ENCODE results near the gene MAPKBP1. TPM values are rescaled to one million over a fixed set of nuclear protein-coding genes. Genes with fewer than 3 reads are reported as not detected.

Gene MAPKBP1
- total RNA-seq, 1 donor from 2014 or later = 17.0 TPM

DNA sequence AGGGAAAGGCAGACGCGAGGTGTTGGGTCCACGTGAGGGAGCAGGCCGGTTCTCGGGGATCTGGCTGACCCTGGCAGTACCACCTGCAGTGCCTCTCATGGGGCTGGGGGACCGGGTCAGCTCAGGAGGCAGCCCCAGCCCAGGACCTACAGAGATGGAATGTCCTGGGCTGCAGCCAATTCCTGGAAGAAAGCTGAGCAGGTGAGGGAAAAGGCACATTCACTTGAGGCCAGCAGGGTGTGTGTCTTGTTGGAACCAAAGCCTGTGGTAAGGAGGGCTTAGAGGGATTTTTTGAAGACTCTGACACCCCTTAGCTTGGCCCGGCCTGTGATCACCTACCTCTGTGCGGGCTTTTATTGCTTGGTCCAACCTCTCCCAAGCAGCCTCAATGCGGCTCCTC, 80.2 kb downstream of the MAPKBP1 start:
- intact Hi-C loops (cut with micrococcal nuclease) = no loop called here
- DNase-seq = no peak
- no peak for ATAC-seq

DNA sequence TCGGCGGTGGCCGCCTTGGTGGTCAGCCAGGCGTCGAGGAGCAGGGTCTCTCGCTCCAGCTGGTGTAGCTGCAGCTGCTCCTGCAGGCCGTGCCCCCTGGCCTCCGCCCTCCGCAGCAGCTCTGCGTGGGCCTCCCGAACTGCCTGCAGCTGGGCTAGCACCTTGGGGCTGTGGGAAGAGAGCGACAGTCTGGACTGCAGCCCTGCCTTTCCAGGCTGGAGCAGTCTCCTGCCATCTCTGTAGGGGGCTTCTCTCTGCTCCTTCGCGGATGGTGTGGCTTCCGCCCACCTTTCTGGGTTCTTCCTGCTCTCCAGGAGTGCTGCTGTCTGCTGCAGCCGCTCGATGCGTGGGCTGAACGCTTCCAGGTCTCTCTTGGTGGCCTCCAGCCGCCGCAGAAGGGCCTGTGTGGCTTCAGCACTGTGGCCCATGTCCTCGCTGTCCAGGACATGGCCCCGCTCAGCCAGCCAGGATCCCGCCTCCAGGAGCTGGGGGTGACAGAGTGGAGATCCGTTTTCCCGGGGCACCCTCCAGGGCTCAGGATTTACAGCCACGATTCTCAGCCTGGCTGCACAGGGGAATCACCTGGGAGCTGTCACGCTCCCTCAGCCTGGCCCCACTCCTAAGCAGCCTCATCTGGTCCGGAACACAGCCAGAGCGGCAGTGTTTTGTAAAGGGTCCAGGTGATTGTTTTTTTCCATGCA, 81.1 kb downstream of the MAPKBP1 start:
- ATAC-seq = no peak
- no peak for DNase-seq
- intact Hi-C loops (cut with micrococcal nuclease) = no loop called here

DNA sequence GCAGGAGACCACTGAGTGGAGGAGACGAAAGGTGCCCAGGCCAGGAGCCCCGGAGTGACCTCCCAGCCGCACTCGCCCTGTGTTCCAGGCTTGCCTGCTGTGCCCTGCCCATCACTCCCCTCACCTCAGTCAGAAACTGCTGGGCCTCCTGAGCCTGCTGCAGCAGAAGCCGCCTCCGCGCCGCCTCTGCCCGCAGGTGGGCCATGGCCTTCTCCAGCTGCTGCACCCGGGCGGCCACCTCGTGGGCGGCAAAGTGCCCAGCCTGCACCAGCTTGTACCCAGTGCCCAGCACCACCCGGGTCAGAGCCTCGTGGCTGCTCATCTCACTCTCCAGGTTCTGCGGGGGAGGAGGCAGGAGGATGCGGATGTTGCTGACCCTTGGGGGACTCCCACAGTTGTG, 82.0 kb downstream of the MAPKBP1 start:
- no peak for ATAC-seq
- intact Hi-C loops (cut with micrococcal nuclease) = no loop called here
- DNase-seq = no peak

DNA sequence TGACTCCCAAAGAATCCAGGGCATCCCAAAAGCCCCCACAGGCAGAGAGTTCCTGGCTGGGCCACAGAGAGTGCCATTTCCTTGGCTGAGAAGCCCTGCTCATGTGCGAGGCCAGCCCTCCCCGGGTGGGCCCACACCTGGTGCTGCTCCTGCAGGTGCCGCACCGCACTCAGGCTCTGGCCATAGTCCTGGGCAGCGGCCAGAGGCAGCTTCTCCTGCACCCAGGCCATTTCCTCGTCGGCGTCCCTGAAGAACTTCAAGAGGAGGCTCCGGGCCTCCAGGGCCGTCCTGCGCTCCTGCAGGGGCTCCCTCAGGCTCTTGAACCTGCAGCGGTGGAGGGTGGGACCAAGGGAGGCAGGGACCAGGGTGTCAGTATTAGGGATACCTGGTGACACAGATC, 82.4 kb downstream of the MAPKBP1 start:
- no peak for DNase-seq
- intact Hi-C loops (cut with micrococcal nuclease) = no loop called here
- no peak for ATAC-seq

DNA sequence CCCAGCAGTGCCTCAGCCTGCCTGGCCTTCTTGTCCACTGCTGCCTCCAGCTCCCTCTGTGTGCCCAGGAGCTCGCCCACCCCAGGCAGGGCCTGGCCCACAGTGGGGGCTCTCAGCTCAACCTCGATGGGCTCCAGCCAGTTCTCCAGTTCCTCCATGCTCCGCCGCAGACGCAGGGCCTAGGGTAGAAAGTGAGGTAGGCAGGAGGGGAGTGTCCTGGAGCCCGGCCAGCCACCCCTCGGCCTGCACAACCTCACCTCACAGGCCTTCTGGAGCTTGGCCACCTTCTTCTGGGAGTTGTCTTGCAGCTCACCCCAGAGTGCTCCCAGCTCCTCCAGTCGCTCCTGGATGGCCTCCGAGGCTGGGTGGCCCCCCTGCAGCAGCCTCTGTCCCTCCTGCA, 83.0 kb downstream of the MAPKBP1 start:
- no peak for DNase-seq
- no peak for ATAC-seq
- intact Hi-C loops (cut with micrococcal nuclease) = no loop called here

DNA sequence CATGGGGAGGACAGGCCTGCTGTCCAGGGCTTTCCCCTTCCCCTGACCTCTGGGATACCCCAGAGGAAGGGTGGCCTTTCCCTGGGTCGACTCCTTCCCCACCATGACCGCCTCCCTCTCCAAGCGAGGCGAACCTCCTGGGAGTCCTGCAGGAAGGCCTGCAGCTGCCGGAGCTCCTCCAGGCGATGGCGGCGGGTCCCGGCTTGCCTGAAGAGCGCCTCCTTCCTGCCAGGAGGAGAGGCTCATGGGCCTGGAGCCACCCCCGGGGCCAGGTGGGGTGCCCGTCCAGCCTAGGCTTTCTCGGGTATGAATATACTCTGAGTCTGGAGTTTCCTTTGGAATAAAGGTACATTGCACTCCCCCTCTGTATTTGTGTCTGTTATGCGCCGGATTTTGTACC, 84.5 kb downstream of the MAPKBP1 start:
- intact Hi-C loops (cut with micrococcal nuclease) = no loop called here
- DNase-seq (no peak), ATAC-seq (no peak)

DNA sequence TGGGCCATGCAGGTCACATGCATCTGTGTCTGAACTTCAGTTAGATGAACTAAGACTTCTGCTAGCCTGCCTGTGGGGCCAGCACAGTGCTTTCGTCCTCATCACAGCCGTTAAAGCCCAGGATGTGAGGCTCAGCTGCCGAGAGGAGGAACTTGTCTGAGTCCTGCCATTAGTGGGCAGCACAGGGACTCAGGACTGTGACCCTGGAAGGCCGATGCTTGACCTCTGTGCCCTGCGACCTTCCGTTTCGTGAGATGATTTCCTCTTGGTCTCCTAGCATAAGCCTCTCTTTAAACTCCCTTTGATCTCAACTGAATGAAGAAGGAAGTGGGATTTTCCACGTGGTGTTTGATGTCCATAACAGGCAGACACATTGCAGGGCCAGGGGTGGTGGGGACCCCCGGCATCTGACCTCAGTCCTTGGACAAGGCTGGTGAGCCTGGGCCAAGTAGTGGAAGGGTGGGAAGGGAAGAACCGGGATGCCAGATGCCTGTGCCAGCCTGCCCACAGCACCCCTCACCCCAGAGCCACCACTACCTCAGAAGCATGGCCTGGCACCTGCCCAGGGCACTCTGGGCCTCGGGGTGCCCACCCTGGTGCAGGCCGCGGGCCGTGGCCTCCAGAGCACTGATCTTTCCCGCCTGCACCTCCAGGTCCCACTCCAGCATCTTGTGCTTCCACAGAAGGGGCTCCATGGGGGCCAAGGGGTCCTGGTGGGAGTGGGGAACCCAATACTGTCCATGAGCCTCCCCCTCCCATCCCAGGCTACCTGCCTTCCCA, 86.0 kb downstream of the MAPKBP1 start:
- intact Hi-C loops (cut with micrococcal nuclease) = no loop called here
- ATAC-seq (peak; percentile 19), DNase-seq (no peak)

DNA sequence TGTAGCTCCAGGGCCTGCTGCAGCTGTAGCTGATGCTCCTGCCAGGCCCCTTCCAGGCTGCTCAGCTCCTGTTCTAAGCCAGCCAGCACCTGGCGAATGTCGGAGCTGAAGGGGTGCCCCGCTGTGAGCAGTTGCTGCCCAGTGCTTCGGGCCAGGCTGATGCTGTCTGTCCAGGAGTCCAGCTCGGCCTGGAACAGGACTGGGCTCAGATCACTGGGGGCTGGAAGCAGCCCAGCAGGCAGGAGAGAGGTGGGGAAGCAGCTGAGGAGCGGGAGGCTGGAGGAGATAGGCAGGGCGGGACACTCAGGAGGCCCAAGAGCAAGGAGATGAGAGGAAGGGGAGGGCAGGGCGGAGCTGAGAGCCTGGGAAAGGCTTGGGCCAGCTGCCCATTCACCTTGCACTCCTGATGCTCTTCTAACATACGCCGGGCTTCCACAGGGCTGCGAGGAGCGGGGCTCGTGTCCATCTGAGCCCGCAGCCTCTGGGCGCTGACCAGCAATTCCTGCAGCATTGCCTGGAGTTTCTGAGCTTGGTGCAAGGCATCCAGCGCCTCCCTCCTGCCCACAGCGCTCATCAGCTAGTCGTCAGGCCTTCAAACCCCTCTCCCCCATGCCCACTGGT, 87.6 kb downstream of the MAPKBP1 start:
- no peak for ATAC-seq
- intact Hi-C loops (cut with micrococcal nuclease) = no loop called here
- DNase-seq = no peak

DNA sequence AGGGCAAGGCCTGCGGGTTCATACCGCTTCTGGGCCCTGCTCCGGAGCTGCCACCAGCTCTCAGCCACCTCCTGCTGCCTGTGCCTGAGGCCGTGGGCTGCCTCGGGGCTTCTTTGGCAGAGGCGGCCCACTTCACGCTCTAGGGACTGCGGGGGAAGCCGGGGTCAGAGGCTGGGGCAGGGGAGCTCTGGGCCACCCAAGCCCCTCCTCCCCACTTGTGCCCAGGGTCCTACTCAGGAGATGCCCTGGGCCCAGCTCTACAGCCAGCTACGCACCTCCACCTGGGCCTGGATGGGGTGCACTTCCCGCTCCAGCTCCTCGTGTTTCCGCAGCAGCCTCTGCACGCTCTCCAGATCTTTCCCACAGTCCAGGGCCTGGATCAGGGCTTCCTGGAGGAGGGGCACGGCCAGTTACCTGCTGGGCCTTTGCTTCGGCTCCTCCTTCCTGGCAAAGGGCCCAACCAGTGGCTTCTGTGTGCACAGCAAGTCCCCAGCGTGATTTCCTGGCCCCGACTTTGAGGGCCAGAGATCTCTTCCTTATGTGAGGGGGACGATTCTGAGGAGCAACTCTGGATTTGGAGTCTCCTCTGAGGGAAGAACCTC, 88.3 kb downstream of the MAPKBP1 start:
- no peak for ATAC-seq
- no peak for DNase-seq
- intact Hi-C loops (cut with micrococcal nuclease) = no loop called here

DNA sequence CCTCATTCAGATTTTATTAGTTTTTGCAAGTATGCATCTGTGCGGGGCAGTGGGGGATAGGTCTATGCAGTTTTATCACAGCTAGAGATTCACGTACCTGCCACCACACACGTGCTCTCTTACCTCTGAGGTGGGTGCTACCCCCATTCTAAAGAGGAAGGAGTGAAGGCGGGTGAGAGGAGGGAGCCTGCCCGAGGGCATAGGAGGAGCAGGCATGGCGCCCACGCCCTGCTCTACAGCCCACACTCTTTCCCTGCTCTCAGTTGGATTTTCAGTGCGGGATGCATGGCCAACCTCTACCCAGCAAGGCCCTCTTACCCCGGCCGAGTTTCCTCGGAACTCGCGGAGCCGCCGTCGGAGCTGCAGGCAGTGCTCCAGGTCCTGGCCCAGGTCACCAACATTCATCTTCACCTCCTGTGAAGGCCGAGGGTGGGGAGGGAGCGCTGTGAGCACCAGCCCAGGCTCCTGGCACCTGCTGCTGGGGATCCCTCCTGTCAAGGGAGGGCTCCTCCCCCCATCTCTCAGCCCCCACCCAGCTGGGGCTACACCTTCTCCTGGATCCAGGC, 91.3 kb downstream of the MAPKBP1 start:
- DNase-seq = no peak
- no peak for ATAC-seq
- intact Hi-C loops (cut with micrococcal nuclease) = no loop called here

DNA sequence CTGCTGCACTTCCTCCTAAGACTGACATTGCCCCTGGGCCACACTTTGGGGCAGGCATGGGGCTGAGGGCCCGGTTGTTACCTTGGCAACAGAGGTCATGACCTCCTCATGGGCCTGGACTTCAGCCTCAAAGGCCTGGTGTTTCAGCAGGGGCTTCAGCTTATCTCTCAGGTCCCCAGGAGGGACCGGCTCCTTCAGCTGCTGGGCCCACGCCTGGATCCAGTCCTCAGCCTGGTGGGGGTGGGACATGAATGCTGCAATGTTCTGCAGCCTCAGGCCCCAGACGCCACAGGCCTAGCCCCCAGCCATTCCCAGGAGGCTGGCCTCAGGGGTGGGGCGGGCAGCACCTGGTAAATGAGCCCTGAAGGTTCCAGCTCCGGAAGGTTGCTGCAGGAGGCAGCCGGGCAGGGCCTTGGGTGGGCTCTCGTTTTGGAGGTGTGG, 92.0 kb downstream of the MAPKBP1 start:
- no peak for ATAC-seq

DNA sequence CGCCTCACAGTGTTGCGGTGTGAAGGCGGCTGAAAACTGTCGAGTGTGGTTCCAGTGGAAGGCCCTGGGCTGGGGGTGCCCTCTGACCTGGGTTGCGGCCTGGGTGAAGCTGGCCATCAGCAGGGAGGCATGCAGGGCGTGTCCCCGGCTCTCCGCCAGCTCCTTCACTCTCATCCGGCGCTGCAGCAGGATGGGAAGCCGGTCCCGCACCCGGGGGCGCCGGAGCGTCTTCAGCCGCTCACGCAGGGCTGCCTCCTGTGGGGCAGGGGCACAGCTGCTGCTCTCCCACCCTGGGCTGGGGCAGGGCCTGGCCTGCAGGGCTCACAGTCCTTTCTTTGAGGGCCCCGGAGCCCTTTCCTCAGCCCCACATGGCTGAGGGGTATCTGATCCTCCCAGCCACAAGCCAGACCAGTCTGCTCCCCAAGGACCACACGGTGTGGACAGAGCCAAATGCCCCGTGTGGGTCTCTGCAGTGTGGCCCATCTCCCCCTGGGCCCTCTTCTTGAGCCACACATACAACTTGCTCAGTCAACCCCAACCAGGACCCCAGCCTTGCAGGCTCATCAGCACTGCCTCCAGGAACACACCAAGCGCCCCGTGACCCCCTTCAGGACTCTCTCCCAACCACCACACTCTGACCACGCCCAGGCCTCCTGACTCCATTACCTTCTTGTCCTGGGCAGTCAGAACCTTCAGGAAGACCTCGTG, 92.7 kb downstream of the MAPKBP1 start:
- no peak for ATAC-seq
- intact Hi-C loops (cut with micrococcal nuclease) = no loop called here

More for the DNA sequence above, 92.0 kb downstream of the MAPKBP1 start:
- intact Hi-C loops (cut with micrococcal nuclease) = no loop called here
- DNase-seq = no peak

DNA sequence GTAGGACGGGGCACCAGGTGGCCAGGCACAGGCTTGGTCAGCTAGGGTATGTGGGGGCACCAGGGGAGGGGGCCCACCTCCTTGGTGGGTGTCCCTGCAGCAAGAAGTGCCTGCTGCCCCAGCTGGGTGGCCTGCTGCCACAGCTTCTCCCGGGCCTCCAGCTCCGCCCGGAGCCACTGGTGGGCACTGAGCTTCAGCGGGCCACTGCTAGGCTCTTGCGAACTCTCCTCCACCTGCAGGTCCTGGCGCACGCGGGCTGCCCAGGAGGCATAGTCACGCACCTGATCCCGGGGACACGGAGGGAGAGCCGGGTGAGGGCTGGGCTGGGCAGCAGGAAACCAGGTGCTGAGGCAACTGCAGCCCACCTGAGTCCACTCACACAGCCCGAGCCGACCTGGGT, 94.0 kb downstream of the MAPKBP1 start:
- DNase-seq (no peak), ATAC-seq (no peak)
- intact Hi-C loops (cut with micrococcal nuclease) = no loop called here

More for the DNA sequence above, 92.7 kb downstream of the MAPKBP1 start:
- no peak for DNase-seq

DNA sequence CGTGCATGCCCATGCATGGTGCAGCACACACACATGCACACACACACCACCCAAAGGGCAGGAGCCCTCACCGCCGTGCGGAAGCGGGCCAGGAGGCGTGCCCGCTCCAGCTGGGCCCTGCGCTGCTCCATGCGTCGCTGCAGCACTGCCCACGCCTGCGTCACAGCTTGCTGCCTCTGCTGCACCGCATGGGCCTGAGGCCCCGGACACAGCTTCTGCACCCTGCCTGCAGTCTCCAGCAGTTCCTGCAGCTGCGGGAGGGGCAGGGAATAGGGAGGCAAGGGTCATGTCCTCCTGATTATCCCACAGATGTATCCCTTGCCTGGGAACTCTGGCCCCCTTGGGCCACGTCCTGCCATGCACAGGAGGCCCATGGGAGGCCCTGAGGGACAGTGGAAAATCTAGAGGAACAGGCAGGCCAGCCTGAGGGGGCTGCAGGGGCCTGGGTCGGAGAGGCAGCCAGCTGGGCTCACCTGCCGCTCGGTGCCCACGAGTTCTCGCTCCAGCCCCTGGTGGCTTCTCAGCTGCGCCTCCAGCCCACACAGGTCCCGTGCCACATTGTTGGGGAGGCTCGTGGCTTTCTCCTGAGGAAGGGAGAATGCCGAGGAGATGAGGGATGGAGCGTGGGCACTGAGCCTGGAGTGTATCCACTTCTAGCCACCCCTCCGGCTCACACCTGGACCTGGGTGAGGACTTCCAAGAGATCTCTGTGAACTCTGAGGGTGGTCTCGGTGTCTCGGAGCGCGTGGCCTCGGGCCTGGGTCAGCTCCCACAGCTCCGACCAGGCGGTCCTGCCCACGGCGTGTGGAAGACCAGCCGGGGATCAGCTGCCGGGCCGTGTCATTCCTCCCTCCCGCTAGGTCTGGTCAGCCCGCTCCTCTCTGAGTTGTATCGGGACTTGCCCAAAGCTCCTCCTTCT, 95.7 kb downstream of the MAPKBP1 start:
- DNase-seq = no peak
- intact Hi-C loops (cut with micrococcal nuclease) = no loop called here
- no peak for ATAC-seq

DNA sequence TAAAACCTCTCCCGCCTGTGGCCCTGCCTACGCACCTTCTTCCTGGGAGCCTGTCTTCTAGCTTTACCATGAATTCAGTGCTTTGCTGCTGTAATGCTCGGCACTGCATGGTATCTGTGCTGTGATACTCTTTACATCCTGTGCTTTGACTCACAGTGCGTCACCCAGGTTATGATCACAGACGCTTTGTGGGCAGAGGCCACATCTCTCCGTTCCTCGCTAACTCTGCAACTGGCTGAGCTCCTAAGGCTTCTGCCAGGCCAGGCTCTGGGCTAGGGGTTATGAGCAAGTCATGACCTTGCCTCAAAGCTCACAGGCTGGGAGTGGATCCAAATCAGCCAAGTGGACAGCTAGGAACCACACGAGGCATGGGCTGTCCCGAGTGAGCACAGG, 96.4 kb downstream of the MAPKBP1 start:
- ATAC-seq (peak; percentile 81), DNase-seq (peak; percentile 57)
- intact Hi-C loops (cut with micrococcal nuclease) = no loop called here

DNA sequence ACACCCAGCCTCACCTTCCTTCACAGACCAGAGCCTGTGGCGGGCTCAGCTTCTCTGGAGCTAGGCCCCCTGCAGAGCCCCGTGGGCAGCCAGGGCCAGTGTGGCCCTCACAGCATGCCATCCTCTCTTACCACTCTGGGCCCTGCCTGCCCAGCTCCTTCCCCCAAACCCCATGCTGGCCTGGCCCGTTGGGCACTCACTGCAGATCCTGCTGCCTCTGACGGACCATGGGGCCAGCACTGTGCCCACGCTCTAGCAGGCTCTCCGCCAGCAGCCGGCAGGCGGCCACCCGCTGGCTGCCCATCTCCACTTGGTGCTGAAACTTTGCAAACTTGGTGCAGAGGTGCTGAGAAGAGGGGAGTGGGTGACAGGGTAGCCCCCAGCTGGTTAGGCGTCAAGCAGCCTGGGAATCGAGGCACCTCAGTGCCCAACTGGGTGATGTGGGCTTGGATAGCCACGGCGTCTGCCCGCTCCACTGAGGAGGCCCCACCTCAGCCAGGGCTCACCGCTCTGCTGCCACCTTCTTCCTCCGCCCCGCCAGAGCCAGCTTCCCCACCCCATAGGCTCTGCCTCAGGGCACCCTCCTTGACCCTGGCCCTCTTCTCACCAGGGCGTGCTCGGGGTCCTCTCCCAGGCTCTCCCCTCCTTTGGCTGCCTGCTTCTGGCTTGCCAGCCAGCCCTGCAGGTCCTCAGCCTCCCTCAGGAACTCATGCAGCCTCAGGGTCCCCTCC, 97.1 kb downstream of the MAPKBP1 start:
- intact Hi-C loops (cut with micrococcal nuclease) = no loop called here
- ATAC-seq (no peak), DNase-seq (no peak)

DNA sequence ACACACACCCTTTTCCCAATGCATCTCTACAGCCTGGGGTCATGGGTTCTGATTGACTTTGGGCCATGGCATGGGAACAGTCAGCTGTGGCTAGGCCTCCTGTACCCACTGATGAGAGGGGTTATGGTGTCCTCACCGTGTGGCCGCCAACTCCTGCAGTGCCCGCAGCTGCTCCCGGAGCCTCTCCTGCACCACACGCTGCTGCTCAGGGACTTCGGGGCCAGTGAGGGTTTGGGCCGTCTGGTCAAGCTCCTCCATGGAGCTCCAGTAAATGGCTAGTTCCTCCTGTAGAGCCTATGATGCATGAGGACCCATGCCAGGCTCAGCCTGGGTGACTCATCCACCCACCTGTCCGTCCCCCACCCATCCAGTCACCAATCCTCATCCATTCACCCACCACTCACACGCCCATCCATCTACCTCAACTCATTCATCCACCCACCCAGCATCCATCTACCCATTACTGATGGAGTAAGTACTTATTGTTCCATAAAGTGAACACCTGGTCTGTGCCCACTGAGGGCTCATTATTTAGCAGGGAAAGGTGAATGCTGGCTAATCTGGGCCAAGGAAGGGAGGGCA, 98.0 kb downstream of the MAPKBP1 start:
- DNase-seq (no peak), ATAC-seq (no peak)
- intact Hi-C loops (cut with micrococcal nuclease) = no loop called here
